ENCODE data around the gene IMP4. TPM values are rescaled to one million over a fixed set of nuclear protein-coding genes. Genes with fewer than 3 reads are reported as not detected.

IMP4 gene
- total and polyA plus RNA-seq, 2 of the 8 experiments (the other 6 are each of a cell fraction or from before 2014, with no cell fraction given), result 96.8 to 194 TPM

GRCh38 chr2:130355172-130355577 lies 12.5 kb downstream of the IMP4 start (continued):
- TF ChIP-seq EP300 (IDR thresholded peaks at IDR 0.05; ENCODE audit: borderline replicate concordance in 1 of 2, low read depth in 2 of 2, low read length in 2 of 2) (no peak), CHD2 (IDR thresholded peaks at IDR 0.05; ENCODE audit: low read length) (no peak), BCL11A (IDR thresholded peaks at IDR 0.05; ENCODE audit: low read depth in 2 of 2, low read length in 2 of 2) (no peak), ZNF274 (IDR thresholded peaks at IDR 0.05; ENCODE audit: borderline replicate concordance, extremely low read depth, low read length) (no peak), EGR1 (IDR thresholded peaks at IDR 0.05; ENCODE audit: borderline replicate concordance, low read depth, low read length) (no peak), POLR2A (IDR thresholded peaks at IDR 0.05; ENCODE audit: control extremely low read depth in 1 of 2, low read depth in 2 of 2, low read length in 2 of 2) (no peak), FOSL1 (IDR thresholded peaks at IDR 0.05; ENCODE audit: insufficient read depth, low read depth, low read length) (no peak), ATF2 (IDR thresholded peaks at IDR 0.05; ENCODE audit: low read length) (no peak), TAF7 (optimal IDR thresholded peaks at IDR 0.05; ENCODE audit: borderline replicate concordance, low read depth, low read length) (no peak), SAP30 (IDR thresholded peaks at IDR 0.05; ENCODE audit: insufficient read depth, insufficient replicate concordance, low read length) (no peak), TAF1 (IDR thresholded peaks at IDR 0.05; ENCODE audit: low read depth, low read length) (no peak)

All from H1 (cell line).